Endothelial cell (in vitro differentiated cells): ENCODE measurements around the gene UNK. TPM values are rescaled to one million over a fixed set of nuclear protein-coding genes. Genes with fewer than 3 reads are reported as not detected.

ENCODE experiments used
- DNase-seq: peaks from one replicate; pipeline ENCODE4 v3.0.0; 2021; ENCODE audit warnings: low spot score
- H3K27ac Mint-ChIP-seq: one replicate; pipeline ENCODE4 v1.8.0; 2021; ENCODE audit warnings: mixed read lengths, inconsistent platforms; ENCODE audit not compliant: unreplicated experiment
- H3K27me3 Mint-ChIP-seq: one replicate; pipeline ENCODE4 v1.8.0; 2021; ENCODE audit warnings: mild to moderate bottlenecking, moderate library complexity, mixed read lengths, inconsistent platforms; ENCODE audit not compliant: unreplicated experiment
- H3K36me3 Mint-ChIP-seq: one replicate; pipeline ENCODE4 v1.8.0; 2021; ENCODE audit warnings: mild to moderate bottlenecking, low read depth, mixed read lengths, inconsistent platforms; ENCODE audit not compliant: unreplicated experiment
- H3K4me1 Mint-ChIP-seq: one replicate; pipeline ENCODE4 v1.8.0; 2021; ENCODE audit warnings: mild to moderate bottlenecking, mixed read lengths, inconsistent platforms; ENCODE audit not compliant: unreplicated experiment
- H3K4me3 Mint-ChIP-seq: one replicate; pipeline ENCODE4 v1.8.0; 2021; ENCODE audit warnings: mild to moderate bottlenecking, mixed read lengths, inconsistent platforms; ENCODE audit not compliant: unreplicated experiment
- H3K9me3 Mint-ChIP-seq: one replicate; pipeline ENCODE4 v1.8.0; 2021; ENCODE audit warnings: mixed read lengths, inconsistent platforms; ENCODE audit not compliant: unreplicated experiment
- total RNA-seq: library from RNA; stranded (reverse); fragmentation: NEBNext Ultra II Directional; extraction: Animal tissue kit (Norgen Biotek cat#: 25700); gene quantifications from one replicate; pipeline ENCODE4 v1.2.1, GENCODE V29; 2021; ENCODE audit not compliant: unreplicated experiment
- TF ChIP-seq, protein P1 (sequence below): fragments of 200-600 bp; sonication (generic); IDR thresholded peaks from one replicate; pipeline ENCODE4 v1.5.0; 2021; ENCODE audit warnings: antibody characterized with exemption; ENCODE audit not compliant: unreplicated experiment

Gene UNK
- total RNA-seq, 1 donor from 2014 or later: 28.8 TPM

- H3K4me1 Mint-ChIP-seq: no peaks in the 10 kb centered on the region
- H3K27me3 Mint-ChIP-seq: peaks cover 10% of the 10 kb centered on the region
- no peak overlapping the region for H3K4me3 Mint-ChIP-seq
- no peak for DNase-seq
- H3K27ac Mint-ChIP-seq: no peak overlapping the region
- no peaks in the 10 kb centered on the region for H3K9me3 Mint-ChIP-seq
- peaks cover 28% of the 10 kb centered on the region for H3K36me3 Mint-ChIP-seq
- TF ChIP-seq, protein P1, sequence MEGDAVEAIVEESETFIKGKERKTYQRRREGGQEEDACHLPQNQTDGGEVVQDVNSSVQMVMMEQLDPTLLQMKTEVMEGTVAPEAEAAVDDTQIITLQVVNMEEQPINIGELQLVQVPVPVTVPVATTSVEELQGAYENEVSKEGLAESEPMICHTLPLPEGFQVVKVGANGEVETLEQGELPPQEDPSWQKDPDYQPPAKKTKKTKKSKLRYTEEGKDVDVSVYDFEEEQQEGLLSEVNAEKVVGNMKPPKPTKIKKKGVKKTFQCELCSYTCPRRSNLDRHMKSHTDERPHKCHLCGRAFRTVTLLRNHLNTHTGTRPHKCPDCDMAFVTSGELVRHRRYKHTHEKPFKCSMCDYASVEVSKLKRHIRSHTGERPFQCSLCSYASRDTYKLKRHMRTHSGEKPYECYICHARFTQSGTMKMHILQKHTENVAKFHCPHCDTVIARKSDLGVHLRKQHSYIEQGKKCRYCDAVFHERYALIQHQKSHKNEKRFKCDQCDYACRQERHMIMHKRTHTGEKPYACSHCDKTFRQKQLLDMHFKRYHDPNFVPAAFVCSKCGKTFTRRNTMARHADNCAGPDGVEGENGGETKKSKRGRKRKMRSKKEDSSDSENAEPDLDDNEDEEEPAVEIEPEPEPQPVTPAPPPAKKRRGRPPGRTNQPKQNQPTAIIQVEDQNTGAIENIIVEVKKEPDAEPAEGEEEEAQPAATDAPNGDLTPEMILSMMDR: no peak
Measured at GRCh38 chr17:75814900-75815373, 30.3 kb downstream of the UNK start.

GRCh38 chr17:75815399-75815798 lies 30.8 kb downstream of the UNK start:
- Mint-ChIP-seq H3K27ac (no peak overlapping the region), H3K36me3 (peaks cover 28% of the 10 kb centered on the region), H3K9me3 (no peaks in the 10 kb centered on the region), H3K4me1 (no peaks in the 10 kb centered on the region), H3K27me3 (peaks cover 10% of the 10 kb centered on the region), H3K4me3 (no peak overlapping the region)
- no peak for DNase-seq
- TF ChIP-seq, protein P1: no peak

- TF ChIP-seq, protein P1: no peak
- Mint-ChIP-seq H3K36me3 (peaks cover 38% of the 10 kb centered on the region), H3K27me3 (peaks cover 10% of the 10 kb centered on the region), H3K9me3 (no peaks in the 10 kb centered on the region), H3K4me1 (no peaks in the 10 kb centered on the region), H3K27ac (no peak overlapping the region), H3K4me3 (no peak overlapping the region)
- DNase-seq: no peak
Measured at GRCh38 chr17:75816693-75817092, 32.1 kb downstream of the UNK start.

- peaks cover 39% of the 10 kb centered on the region for H3K36me3 Mint-ChIP-seq
- no peak overlapping the region for H3K27ac Mint-ChIP-seq
- H3K4me3 Mint-ChIP-seq: no peak overlapping the region
Measured at GRCh38 chr17:75817571-75817970, 33.0 kb downstream of the UNK start.

DNA sequence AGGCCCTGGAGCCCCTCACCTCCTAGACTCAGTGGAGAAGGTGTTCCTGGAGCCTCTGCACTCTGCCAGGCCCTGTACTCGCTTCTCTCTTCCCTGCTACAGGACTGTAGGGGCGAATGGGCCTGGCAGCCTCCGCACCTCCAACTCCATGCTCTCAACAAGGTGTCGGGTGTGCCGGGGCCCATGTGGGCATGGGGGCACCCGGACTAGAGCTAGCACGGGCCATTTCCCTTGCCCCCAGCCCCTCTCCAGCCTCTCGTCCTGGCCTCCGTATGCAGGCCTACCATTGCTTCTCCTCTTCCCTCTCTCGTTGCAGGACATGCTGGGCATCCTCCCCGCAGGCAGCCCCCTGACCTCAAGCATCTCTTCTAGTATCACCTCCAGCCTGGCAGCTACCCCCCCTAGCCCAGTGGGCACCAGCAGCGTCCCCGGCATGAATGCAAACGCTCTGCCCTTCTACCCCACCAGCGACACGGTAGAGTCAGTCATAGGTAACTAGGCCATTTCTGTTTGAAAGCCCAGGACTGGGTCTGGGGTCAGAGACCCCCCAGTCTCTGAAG lies 33.8 kb downstream of the UNK start:
- Mint-ChIP-seq H3K27ac (no peak overlapping the region), H3K4me3 (no peak overlapping the region), H3K4me1 (no peaks in the 10 kb centered on the region), H3K27me3 (peaks cover 7% of the 10 kb centered on the region), H3K9me3 (no peaks in the 10 kb centered on the region), H3K36me3 (peaks cover 37% of the 10 kb centered on the region)
- no peak for DNase-seq
- TF ChIP-seq, protein P1: no peak

More at GRCh38 chr17:75817571-75817970, 33.0 kb downstream of the UNK start:
- no peaks in the 10 kb centered on the region for H3K9me3 Mint-ChIP-seq
- no peaks in the 10 kb centered on the region for H3K4me1 Mint-ChIP-seq
- no peak for DNase-seq
- peaks cover 7% of the 10 kb centered on the region for H3K27me3 Mint-ChIP-seq
- TF ChIP-seq, protein P1: no peak
